ENCODE data around the gene EIF4E2. TPM values are rescaled to one million over a fixed set of nuclear protein-coding genes. Genes with fewer than 3 reads are reported as not detected.
A peak's percentile ranks its signal among the peaks of the same experiment; 100 is the strongest.

The EIF4E2 gene
- total RNA-seq, 2 experiments from 2014 or later, result 59.9 to 81.1 TPM

GRCh38 chr2:232611559-232612218 is 61.2 kb downstream of the EIF4E2 start:
- no peaks in the 10 kb centered on the region for H3K4me1 Mint-ChIP-seq
- ATAC-seq (peak; percentile 70), DNase-seq (peak; percentile 75)
- peaks cover 3% of the 10 kb centered on the region for H3K27me3 Mint-ChIP-seq
- H3K27ac Mint-ChIP-seq, result no peak overlapping the region
- H3K9me3 Mint-ChIP-seq (ENCODE audit: low read depth), result no peaks in the 10 kb centered on the region
- no peak overlapping the region for H3K4me3 Mint-ChIP-seq
- CTCF ChIA-PET, result interaction anchor here (0.6 to 2.9 kb wide), 7 partner anchors 15 to 632 kb away, joined by 3 to 10 read pairs (median 4); partner anchors contain the start of gene EFHD1
- no peaks in the 10 kb centered on the region for H3K36me3 Mint-ChIP-seq

- H3K9me3 Mint-ChIP-seq (ENCODE audit: low read depth), result no peaks in the 10 kb centered on the region
- no peaks in the 10 kb centered on the region for H3K4me1 Mint-ChIP-seq
- H3K27ac Mint-ChIP-seq, result no peak overlapping the region
- H3K36me3 Mint-ChIP-seq, result no peaks in the 10 kb centered on the region
- no peak for ATAC-seq
- CTCF ChIA-PET, result no interaction called here
- no peak overlapping the region for H3K4me3 Mint-ChIP-seq
- H3K27me3 Mint-ChIP-seq, result peaks cover 3% of the 10 kb centered on the region
- DNase-seq, result no peak
Observed at GRCh38 chr2:232613538-232614134, 63.1 kb downstream of the EIF4E2 start.

DNA sequence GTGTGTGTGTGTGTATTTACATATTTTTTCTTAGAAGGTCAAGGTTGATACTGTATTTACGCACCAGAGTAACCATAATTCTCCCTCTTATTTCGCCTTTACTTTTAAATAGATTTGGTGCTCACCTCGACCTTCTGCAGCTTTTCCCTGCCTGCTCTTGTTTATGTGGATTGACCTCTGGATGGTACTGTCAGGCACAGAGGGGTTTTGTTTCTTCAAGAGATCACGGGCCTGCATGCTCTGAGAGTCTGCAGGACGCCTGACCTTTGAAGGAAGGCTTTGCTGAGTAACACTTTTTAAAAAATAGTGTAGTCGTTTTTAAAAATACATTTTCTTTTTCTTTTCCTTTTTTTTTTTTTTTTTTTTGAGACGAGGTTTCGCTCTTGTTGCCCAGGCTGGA is 64.8 kb downstream of the EIF4E2 start:
- no peak overlapping the region for H3K27ac Mint-ChIP-seq
- H3K27me3 Mint-ChIP-seq, result peaks cover 3% of the 10 kb centered on the region
- no peaks in the 10 kb centered on the region for H3K36me3 Mint-ChIP-seq
- no peaks in the 10 kb centered on the region for H3K9me3 Mint-ChIP-seq (ENCODE audit: low read depth)
- ATAC-seq (no peak), DNase-seq (no peak)
- CTCF ChIA-PET, result interaction anchor here (0.8 kb wide), 1 partner anchor 49 kb away, joined by 3 read pairs; no protein-coding TSS in a partner anchor
- no peak overlapping the region for H3K4me3 Mint-ChIP-seq
- no peaks in the 10 kb centered on the region for H3K4me1 Mint-ChIP-seq

Other genes with a start within 250 kb of the EIF4E2 start
- gene ALPP, start 171.9 kb upstream of the EIF4E2 start, total RNA-seq, result not detected
- not detected for gene ALPG, start 143.8 kb upstream of the EIF4E2 start, total RNA-seq
- not detected for gene ALPI, start 94.5 kb upstream of the EIF4E2 start, total RNA-seq
- gene ECEL1, start 62.9 kb upstream of the EIF4E2 start, total RNA-seq, result under 1 TPM in 1 of 2 experiments, not detected in 1; 0.21 TPM
- not detected for gene PRSS56, start 30.3 kb upstream of the EIF4E2 start, total RNA-seq
- not detected for gene CHRND, start 24.5 kb upstream of the EIF4E2 start, total RNA-seq
- not detected for gene CHRNG, start 11.0 kb upstream of the EIF4E2 start, total RNA-seq
- 1 to 10 TPM; 6.1 to 9.6 TPM for gene TIGD1, start 132 bp upstream of the EIF4E2 start, total RNA-seq
- gene EFHD1, start 82.9 kb downstream of the EIF4E2 start, total RNA-seq, result 1 to 10 TPM in 1 of 2 experiments, under 1 TPM in 1; 0.23 to 1.4 TPM
- gene GIGYF2, start 146.6 kb downstream of the EIF4E2 start, total RNA-seq, result 10 to 100 TPM; 57.2 to 63.8 TPM
- gene KCNJ13, start 225.9 kb downstream of the EIF4E2 start, total RNA-seq, result not detected

All from activated CD8-positive, alpha-beta memory T cell treated with anti-CD3 and anti-CD28 coated beads, Interleukin-2, amount 10 ng/mL, durations not matched to agents 7 days and 5 days (primary cell).